Trophoblast cell (in vitro differentiated cells and primary cell): ENCODE results near the gene C16orf46.
"Not testable (repeated sequence)": the region's sequence is repeated elsewhere in the genome, so short reads cannot be mapped to it uniquely, and the experiment has no call there.

Experiments
- DNase-seq, 2 donors: peaks; one replicate each; pipeline ENCODE4 v3.0.0-alpha.2; 2016
- H2AFZ ChIP-seq: 2 replicates; pipeline ENCODE4 v1.6.1; 2013; ENCODE audit warnings: low read length, moderate library complexity, mild to moderate bottlenecking; ENCODE audit not compliant: insufficient read depth, poor library complexity
- H2AK5ac ChIP-seq: 2 replicates; pipeline ENCODE4 v1.6.1; 2013; ENCODE audit warnings: mild to moderate bottlenecking, low read length
- H2BK120ac ChIP-seq: 2 replicates; pipeline ENCODE4 v1.6.1; 2013; ENCODE audit warnings: low read length, mild to moderate bottlenecking, moderate library complexity; ENCODE audit not compliant: insufficient read depth, poor library complexity
- H2BK12ac ChIP-seq: 2 replicates; pipeline ENCODE4 v1.6.1; 2013; ENCODE audit warnings: mild to moderate bottlenecking, low read length, moderate library complexity
- H2BK5ac ChIP-seq: 2 replicates; pipeline ENCODE4 v1.6.1; 2013; ENCODE audit warnings: low read length, low read depth, moderate library complexity, mild to moderate bottlenecking; ENCODE audit not compliant: poor library complexity
- H3K14ac ChIP-seq: 2 replicates; pipeline ENCODE4 v1.6.1; 2013; ENCODE audit warnings: mild to moderate bottlenecking, low read length
- H3K18ac ChIP-seq: 2 replicates; pipeline ENCODE4 v1.6.1; 2013; ENCODE audit warnings: mild to moderate bottlenecking, low read length
- H3K23ac ChIP-seq: 2 replicates; pipeline ENCODE4 v1.6.1; 2013; ENCODE audit warnings: low read length
- H3K27ac ChIP-seq: 2 replicates; pipeline ENCODE4 v1.5.1; 2013; ENCODE audit warnings: low read depth, mild to moderate bottlenecking, inconsistent platforms, low read length, moderate library complexity
- H3K27me3 ChIP-seq: 2 replicates; pipeline ENCODE4 v1.6.1; 2013; ENCODE audit warnings: inconsistent platforms, mild to moderate bottlenecking, low read length, moderate library complexity; ENCODE audit not compliant: insufficient read depth
- H3K36me3 ChIP-seq, 2 experiments: 1 replicate in 1 of 2; 2 replicates in 1 of 2; pipeline ENCODE4 v1.6.1; 2013; ENCODE audit warnings: low read length in 2 of 2, mild to moderate bottlenecking in 2 of 2, moderate library complexity in 1 of 2; ENCODE audit not compliant: insufficient read depth in 2 of 2, control insufficient read depth in 1 of 2
- H3K4ac ChIP-seq: 2 replicates; pipeline ENCODE4 v1.6.1; 2013; ENCODE audit warnings: low read depth, mild to moderate bottlenecking, low read length, moderate library complexity
- H3K4me1 ChIP-seq, 2 experiments: 1 replicate in 1 of 2; 2 replicates in 1 of 2; pipeline ENCODE4 v1.6.1; 2013; ENCODE audit warnings: low read length in 2 of 2, mild to moderate bottlenecking in 2 of 2, moderate library complexity in 1 of 2; ENCODE audit not compliant: insufficient read depth in 2 of 2, control insufficient read depth in 1 of 2
- H3K4me2 ChIP-seq: 2 replicates; pipeline ENCODE4 v1.6.1; 2013; ENCODE audit warnings: inconsistent platforms, mild to moderate bottlenecking, low read length, moderate library complexity
- H3K4me3 ChIP-seq: 2 replicates; pipeline ENCODE4 v1.5.1; 2013; ENCODE audit warnings: mild to moderate bottlenecking, low read depth, low read length, inconsistent platforms
- H3K79me1 ChIP-seq: one replicate; pipeline ENCODE4 v1.6.1; 2013; ENCODE audit warnings: low read length
- H3K79me2 ChIP-seq: 2 replicates; pipeline ENCODE4 v1.6.1; 2013; ENCODE audit warnings: low read length, mild to moderate bottlenecking; ENCODE audit not compliant: control insufficient read depth, insufficient read depth, poor library complexity
- H3K9ac ChIP-seq: 2 replicates; pipeline ENCODE4 v1.6.1; 2013; ENCODE audit warnings: mild to moderate bottlenecking, low read length
- H3K9me3 ChIP-seq: 2 replicates; pipeline ENCODE4 v1.6.1; 2013; ENCODE audit warnings: low read depth, mild to moderate bottlenecking, control low read depth, inconsistent platforms, low read length; ENCODE audit not compliant: insufficient read depth
- H4K12ac ChIP-seq: 2 replicates; pipeline ENCODE4 v1.6.1; 2013; ENCODE audit warnings: low read depth, mild to moderate bottlenecking, low read length, moderate library complexity
- H4K8ac ChIP-seq: 2 replicates; pipeline ENCODE4 v1.6.1; 2013; ENCODE audit warnings: low read depth, mild to moderate bottlenecking, low read length, moderate library complexity
- H4K91ac ChIP-seq: one replicate; pipeline ENCODE4 v1.6.1; 2013; ENCODE audit warnings: low read depth, mild to moderate bottlenecking, low read length, moderate library complexity
- WGBS: extraction: QIAGEN DNeasy Blood & Tissue Kit; methylation state at CpG from one replicate; pipeline ENCODE4 v1.1.7; 2013; ENCODE audit warnings: missing lambda C conversion rate; ENCODE audit not compliant: insufficient read length, insufficient coverage; ENCODE audit errors: extremely low coverage; 5-methylcytosine and 5-hydroxymethylcytosine counted together

Gene C16orf46

DNA sequence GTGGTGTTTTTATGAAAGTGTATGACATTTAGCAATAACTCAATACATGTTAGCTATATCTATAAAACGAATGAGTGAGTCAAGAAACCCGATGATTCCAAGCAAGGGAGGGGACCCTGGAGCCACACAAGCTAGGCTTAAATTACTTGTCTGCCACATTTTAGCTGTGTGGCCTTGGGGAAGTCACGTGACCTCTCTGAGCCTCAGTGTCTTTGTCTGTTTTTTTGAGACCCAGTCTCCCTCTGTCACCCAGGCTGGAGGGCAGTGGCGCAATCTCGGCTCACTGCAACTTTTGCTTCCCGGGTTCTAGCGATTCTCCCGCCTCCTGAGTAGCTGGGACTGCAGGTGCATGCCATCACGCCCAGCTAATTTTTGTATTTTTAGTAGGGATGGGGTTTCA is 39.2 kb upstream of the C16orf46 start:
- Histone ChIP-seq H3K4me1 (no peaks in the 10 kb centered on the region), H3K23ac (no peak overlapping the region), H4K12ac (no peak overlapping the region), H3K9ac (no peak overlapping the region), H3K4me2 (no peak overlapping the region), H3K27ac (no peak overlapping the region), H3K9me3 (no peaks in the 10 kb centered on the region), H2AK5ac (no peak overlapping the region), H3K27me3 (no peaks in the 10 kb centered on the region), H3K36me3 (no peaks in the 10 kb centered on the region), H3K4ac (no peak overlapping the region), H2BK12ac (no peak overlapping the region), H2AFZ (no peak overlapping the region), H3K4me3 (no peak overlapping the region), H4K91ac (no peak overlapping the region), H2BK5ac (no peak overlapping the region), H3K18ac (no peak overlapping the region), H2BK120ac (no peak overlapping the region), H3K79me1 (no peaks in the 10 kb centered on the region), H4K8ac (no peak overlapping the region), H3K79me2 (no peaks in the 10 kb centered on the region), H3K14ac (no peak overlapping the region)
- no peak for DNase-seq
- WGBS = no CpG with 5 or more reads among the region's 9 CpGs

DNA sequence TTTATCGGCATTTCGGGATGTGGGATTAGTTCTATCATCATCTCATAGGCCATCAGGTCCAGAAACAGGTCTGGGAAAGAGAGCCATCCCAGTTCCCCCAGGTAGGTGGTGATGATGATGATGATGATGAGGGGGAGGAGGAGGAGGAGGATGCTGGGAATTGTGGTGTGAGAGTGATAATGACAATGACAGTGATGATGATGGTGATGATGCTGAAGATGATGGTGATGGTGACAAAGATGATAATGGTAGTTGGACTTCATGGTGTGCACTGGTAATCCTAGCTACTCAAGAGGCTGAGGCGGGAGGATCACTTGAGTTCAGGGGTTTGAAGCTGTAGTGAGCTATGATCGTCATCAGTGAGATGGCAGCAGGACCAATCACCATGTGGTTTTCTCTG is 35.4 kb upstream of the C16orf46 start:
- Histone ChIP-seq H2AFZ (no peak overlapping the region), H3K79me2 (no peaks in the 10 kb centered on the region), H2AK5ac (no peak overlapping the region), H3K36me3 (no peaks in the 10 kb centered on the region), H3K27ac (no peak overlapping the region), H3K23ac (no peak overlapping the region), H3K4me2 (no peak overlapping the region), H3K9ac (no peak overlapping the region), H3K9me3 (peaks cover 4% of the 10 kb centered on the region), H4K8ac (no peak overlapping the region), H2BK12ac (no peak overlapping the region), H4K12ac (no peak overlapping the region), H3K4me1 (no peaks in the 10 kb centered on the region), H2BK5ac (no peak overlapping the region), H2BK120ac (no peak overlapping the region), H3K18ac (no peak overlapping the region), H3K4ac (no peak overlapping the region), H3K4me3 (no peak overlapping the region), H3K27me3 (no peaks in the 10 kb centered on the region), H3K14ac (no peak overlapping the region), H3K79me1 (no peaks in the 10 kb centered on the region), H4K91ac (no peak overlapping the region)
- DNase-seq = no peak
- no CpG with 5 or more reads among the region's 4 CpGs for WGBS

DNA sequence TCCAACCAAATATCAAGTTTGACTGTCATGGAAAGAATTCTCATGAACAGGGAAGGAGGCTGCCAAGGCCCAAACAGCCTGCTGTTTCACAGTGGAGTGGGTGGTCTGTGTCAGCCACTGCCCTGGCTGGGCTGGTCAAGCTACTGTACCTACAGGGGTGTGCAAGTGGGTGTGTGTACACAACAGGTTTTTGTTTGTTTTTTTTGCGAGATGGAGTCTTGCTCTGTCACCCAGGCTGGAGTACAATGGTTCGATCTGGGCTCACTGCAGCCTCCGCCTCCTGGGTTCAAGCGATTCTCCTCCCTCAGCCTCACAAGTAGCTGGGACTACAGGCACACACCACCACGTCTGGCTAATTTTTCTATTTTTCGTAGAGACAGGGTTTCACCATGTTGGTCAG is 32.2 kb upstream of the C16orf46 start:
- H4K91ac ChIP-seq, H2AK5ac ChIP-seq, H3K18ac ChIP-seq, H3K4me3 ChIP-seq, H3K4ac ChIP-seq, H2AFZ ChIP-seq, DNase-seq, H4K12ac ChIP-seq, H3K36me3 ChIP-seq, H3K27ac ChIP-seq, H3K4me2 ChIP-seq, H4K8ac ChIP-seq, H3K79me1 ChIP-seq, H2BK12ac ChIP-seq, H3K9me3 ChIP-seq, H3K14ac ChIP-seq, H2BK120ac ChIP-seq, H3K9ac ChIP-seq, H2BK5ac ChIP-seq, H3K79me2 ChIP-seq, H3K27me3 ChIP-seq, H3K4me1 ChIP-seq, H3K23ac ChIP-seq: not testable (repeated sequence)
- no CpG with 5 or more reads among the region's 6 CpGs for WGBS

- no CpG with 5 or more reads among the region's 11 CpGs for WGBS
- Histone ChIP-seq H3K4me1 (no peaks in the 10 kb centered on the region), H3K4me2 (no peak overlapping the region), H3K18ac (no peak overlapping the region), H2AFZ (no peak overlapping the region), H2BK120ac (no peak overlapping the region), H2BK5ac (no peak overlapping the region), H3K9ac (no peak overlapping the region), H4K8ac (no peak overlapping the region), H3K36me3 (no peaks in the 10 kb centered on the region), H3K79me1 (no peaks in the 10 kb centered on the region), H4K91ac (no peak overlapping the region), H3K23ac (no peak overlapping the region), H3K27ac (no peak overlapping the region), H3K14ac (no peak overlapping the region), H3K79me2 (no peaks in the 10 kb centered on the region), H4K12ac (no peak overlapping the region), H3K4me3 (no peak overlapping the region), H3K27me3 (no peaks in the 10 kb centered on the region), H3K9me3 (peaks cover 4% of the 10 kb centered on the region), H2BK12ac (no peak overlapping the region), H2AK5ac (no peak overlapping the region), H3K4ac (no peak overlapping the region)
- no peak for DNase-seq
These were observed 30.5 kb upstream of the C16orf46 start for GRCh38 chr16:81107511-81107910.
